OCI-LY7 (cell line): ENCODE results near the gene ZC3H8.

Experiments
- EZH2phosphoT487 ChIP-seq: fragments of 200-600 bp; sonication (generic); IDR thresholded peaks from 2 replicates; pipeline ENCODE4 v1.6.1; 2018; ENCODE audit warnings: low read depth, borderline replicate concordance, mild to moderate bottlenecking, mixed run types, antibody characterized with exemption, low read length, moderate library complexity, mixed read lengths
- TF ChIP-seq, protein P1 (sequence below): fragments of 200-600 bp; sonication (generic); conservative IDR thresholded peaks from 2 replicates; pipeline ENCODE4 v1.5.1; 2014; ENCODE audit warnings: mild to moderate bottlenecking, antibody characterized with exemption, low read length, moderate library complexity, mixed read lengths

DNA sequence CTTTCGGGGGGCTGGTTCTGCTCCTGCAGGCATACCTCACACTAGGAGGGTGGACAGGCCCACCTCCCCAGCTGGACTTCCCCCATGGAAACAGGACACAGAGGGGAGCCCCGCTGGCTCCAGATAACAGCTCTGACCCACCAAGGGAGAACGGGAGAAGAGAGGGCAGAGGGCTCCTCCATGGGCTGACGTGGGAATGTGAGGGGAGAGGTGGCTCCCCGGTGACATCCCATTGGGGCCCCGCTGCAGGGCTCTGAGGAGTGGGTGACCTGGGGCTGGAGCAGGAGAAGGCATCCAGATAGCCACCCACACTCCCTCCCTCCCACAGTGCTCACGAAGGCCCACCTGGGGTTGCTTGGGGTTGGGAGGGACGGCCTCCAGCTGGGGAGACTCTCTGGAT, 70.7 kb downstream of the ZC3H8 start:
- TF ChIP-seq, protein P1, sequence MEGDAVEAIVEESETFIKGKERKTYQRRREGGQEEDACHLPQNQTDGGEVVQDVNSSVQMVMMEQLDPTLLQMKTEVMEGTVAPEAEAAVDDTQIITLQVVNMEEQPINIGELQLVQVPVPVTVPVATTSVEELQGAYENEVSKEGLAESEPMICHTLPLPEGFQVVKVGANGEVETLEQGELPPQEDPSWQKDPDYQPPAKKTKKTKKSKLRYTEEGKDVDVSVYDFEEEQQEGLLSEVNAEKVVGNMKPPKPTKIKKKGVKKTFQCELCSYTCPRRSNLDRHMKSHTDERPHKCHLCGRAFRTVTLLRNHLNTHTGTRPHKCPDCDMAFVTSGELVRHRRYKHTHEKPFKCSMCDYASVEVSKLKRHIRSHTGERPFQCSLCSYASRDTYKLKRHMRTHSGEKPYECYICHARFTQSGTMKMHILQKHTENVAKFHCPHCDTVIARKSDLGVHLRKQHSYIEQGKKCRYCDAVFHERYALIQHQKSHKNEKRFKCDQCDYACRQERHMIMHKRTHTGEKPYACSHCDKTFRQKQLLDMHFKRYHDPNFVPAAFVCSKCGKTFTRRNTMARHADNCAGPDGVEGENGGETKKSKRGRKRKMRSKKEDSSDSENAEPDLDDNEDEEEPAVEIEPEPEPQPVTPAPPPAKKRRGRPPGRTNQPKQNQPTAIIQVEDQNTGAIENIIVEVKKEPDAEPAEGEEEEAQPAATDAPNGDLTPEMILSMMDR: no peak
- TF ChIP-seq EZH2phosphoT487: no peak
